Testis (tissue), 3 donors: ENCODE results near the gene DEFB108B. TPM values are rescaled to one million over a fixed set of nuclear protein-coding genes. Genes with fewer than 3 reads are reported as not detected.

Experiments
- polyA plus RNA-seq: library from polyadenylated mRNA; stranded (reverse); fragments of 350-450 nt; fragmentation: Illumina TruSeq; extraction: RNeasy Lipid Tissue Mini Kit (QIAGEN cat#74804); gene quantifications from one replicate; pipeline ENCODE4 v1.2.3, GENCODE V29; 2014; ENCODE audit warnings: low read depth, low replicate concordance; ENCODE audit not compliant: insufficient read depth
- small RNA-seq, 2 donors: library from RNA; depleted of rRNA; stranded (forward); fragments of <200 nt; gene quantifications; one replicate each; pipeline ENCODE3, GENCODE V24; 2016
- total RNA-seq, 2 donors: library from RNA; depleted of rRNA; stranded (reverse); fragments of >200 nt; gene quantifications; one replicate each; pipeline ENCODE4 v1.2.3, GENCODE V29; 2016

Gene DEFB108B
- total and polyA plus RNA-seq, 3 donors from 2014 or later = not detected

Small RNA genes within 50 kb of the gene (small RNA-seq; reads per million reads assigned to genes)
- 0 reads per million in 2 donors for gene RNA5SP342

Other genes with a start within 250 kb of the DEFB108B start
- gene DEFB131B, start 45.3 kb downstream of the DEFB108B start, total RNA-seq = not detected
- not detected for gene DEFB131B, start 45.3 kb downstream of the DEFB108B start, polyA plus RNA-seq
- 10 to 100 TPM in 1 of 2 donors, 1 to 10 TPM in 1; 9.0 to 14.5 TPM for gene XNDC1N, start 95.4 kb downstream of the DEFB108B start, total RNA-seq
- gene XNDC1N, start 95.4 kb downstream of the DEFB108B start, polyA plus RNA-seq = 5.0 TPM
- 10 to 100 TPM; 51.7 to 72.5 TPM for gene RNF121, start 95.8 kb downstream of the DEFB108B start, total RNA-seq
- gene RNF121, start 95.8 kb downstream of the DEFB108B start, polyA plus RNA-seq = 54.4 TPM
- 10 to 100 TPM; 13.5 to 16.8 TPM for gene IL18BP, start 165.7 kb downstream of the DEFB108B start, total RNA-seq
- 11.7 TPM for gene IL18BP, start 165.7 kb downstream of the DEFB108B start, polyA plus RNA-seq
- gene NUMA1, start 247.3 kb downstream of the DEFB108B start, total RNA-seq = 100 to 1,000 TPM; 452 to 470 TPM
- gene NUMA1, start 247.3 kb downstream of the DEFB108B start, polyA plus RNA-seq = 186 TPM
- 10 to 100 TPM; 50.8 to 84.6 TPM for gene LRRC51, start 247.7 kb downstream of the DEFB108B start, total RNA-seq
- gene LRRC51, start 247.7 kb downstream of the DEFB108B start, polyA plus RNA-seq = 200 TPM